ENCODE results near the gene NACC2. TPM values are rescaled to one million over a fixed set of nuclear protein-coding genes. Genes with fewer than 3 reads are reported as not detected.
A peak's percentile ranks its signal among the peaks of the same experiment; 100 is the strongest.

Gene NACC2
- polyA plus RNA-seq, 1 of the 3 experiments (the other 2 are of a cell fraction), result 22.1 TPM

DNA sequence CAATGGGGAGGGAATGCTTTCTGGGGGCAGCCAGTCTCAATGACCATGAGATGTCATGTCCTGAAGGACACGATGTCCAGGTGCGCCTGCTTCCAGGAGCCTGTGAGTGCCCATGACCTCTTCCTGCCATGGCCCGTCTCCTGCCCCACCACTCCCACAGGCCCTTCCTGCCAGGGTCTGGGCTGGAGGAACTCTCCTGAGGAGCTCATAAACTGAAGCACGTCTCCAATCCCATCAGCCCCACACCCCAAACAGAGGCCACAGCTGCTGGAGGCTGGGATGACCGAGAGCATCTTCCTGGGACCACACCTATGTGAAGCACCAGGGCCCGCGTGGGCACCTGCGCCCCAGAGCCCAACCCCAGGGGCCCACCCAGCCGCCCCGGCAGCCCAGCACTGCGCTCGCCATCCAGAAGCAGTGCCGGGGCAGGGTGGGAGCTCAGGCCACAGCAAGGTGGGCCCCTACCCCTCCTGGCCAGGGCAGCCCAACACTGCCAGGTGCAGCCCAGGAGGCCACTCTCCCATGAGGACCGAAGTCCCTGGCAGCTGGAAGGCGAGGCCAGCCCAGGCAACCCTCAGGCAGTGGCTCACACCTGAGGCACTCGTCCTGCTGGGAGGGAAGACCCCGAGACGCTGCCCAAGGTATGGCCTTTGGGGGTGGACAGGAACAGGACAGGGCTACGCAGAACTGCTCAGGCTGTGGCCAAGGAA is 80.0 kb downstream of the NACC2 start:
- Histone ChIP-seq H3K9ac (no peak overlapping the region), H3K79me2 (ENCODE audit: insufficient read depth) (peaks cover 49% of the 10 kb centered on the region), H3F3A (replicated peaks; ENCODE audit: insufficient read depth) (no peaks in the 10 kb centered on the region), H3K9me3 (no peaks in the 10 kb centered on the region), H3K27ac (ENCODE audit: low read depth in 2 of 2, low read length in 1 of 2) (no peak overlapping the region), H4K20me1 (ENCODE audit: insufficient read depth) (peaks cover 57% of the 10 kb centered on the region), H3K4me2 (no peak overlapping the region), H2AFZ (ENCODE audit: low read depth) (no peak overlapping the region), H3K9me2 (no peaks in the 10 kb centered on the region), H3K36me3 (replicated peaks in 1 of 2; ENCODE audit: control insufficient read depth in 1 of 2, insufficient read depth in 2 of 2, low read length in 1 of 2) (peaks cover 3 to 6% of the 10 kb centered on the region in 2 experiments), H3K27me3 (ENCODE audit: insufficient read depth) (no peaks in the 10 kb centered on the region), H3K4me3 (ENCODE audit: low read depth in 2 of 2, low read length in 1 of 2) (no peak overlapping the region), H3K4me1 (ENCODE audit: control insufficient read depth in 1 of 2, insufficient read depth in 2 of 2, low read depth in 1 of 2, low read length in 1 of 2) (peaks cover 0 to 16% of the 10 kb centered on the region in 2 experiments; a peak in 1 of 4 replicates)
- ChIA-PET CTCF (interaction anchor here (1.4 kb wide), 1 partner anchor 24 kb away, joined by 3 read pairs; no protein-coding TSS in a partner anchor), POLR2A (no interaction called here)
- TF ChIP-seq MEF2A (IDR thresholded peaks at IDR 0.05; ENCODE audit: borderline replicate concordance, low read depth) (no peak), RAD21 (IDR thresholded peaks at IDR 0.05; ENCODE audit: low read length) (no peak), SIN3A (IDR thresholded peaks at IDR 0.05; ENCODE audit: borderline replicate concordance, low read depth, low read length) (no peak), TAF1 (IDR thresholded peaks at IDR 0.05; ENCODE audit: borderline replicate concordance, low read depth, low read length) (no peak), JUND (IDR thresholded peaks at IDR 0.05) (no peak), CHD2 (IDR thresholded peaks at IDR 0.05; ENCODE audit: low read length, partially characterized antibody) (no peak), NFIC (IDR thresholded peaks at IDR 0.05; ENCODE audit: borderline replicate concordance) (no peak), TEAD4 (IDR thresholded peaks at IDR 0.05; ENCODE audit: borderline replicate concordance, insufficient read depth) (no peak)
- 82% methylated on average over 7 of the region's 19 CpGs for WGBS (ENCODE audit: low lambda C conversion rate)
- peak; percentile 18 for DNase-seq

DNA sequence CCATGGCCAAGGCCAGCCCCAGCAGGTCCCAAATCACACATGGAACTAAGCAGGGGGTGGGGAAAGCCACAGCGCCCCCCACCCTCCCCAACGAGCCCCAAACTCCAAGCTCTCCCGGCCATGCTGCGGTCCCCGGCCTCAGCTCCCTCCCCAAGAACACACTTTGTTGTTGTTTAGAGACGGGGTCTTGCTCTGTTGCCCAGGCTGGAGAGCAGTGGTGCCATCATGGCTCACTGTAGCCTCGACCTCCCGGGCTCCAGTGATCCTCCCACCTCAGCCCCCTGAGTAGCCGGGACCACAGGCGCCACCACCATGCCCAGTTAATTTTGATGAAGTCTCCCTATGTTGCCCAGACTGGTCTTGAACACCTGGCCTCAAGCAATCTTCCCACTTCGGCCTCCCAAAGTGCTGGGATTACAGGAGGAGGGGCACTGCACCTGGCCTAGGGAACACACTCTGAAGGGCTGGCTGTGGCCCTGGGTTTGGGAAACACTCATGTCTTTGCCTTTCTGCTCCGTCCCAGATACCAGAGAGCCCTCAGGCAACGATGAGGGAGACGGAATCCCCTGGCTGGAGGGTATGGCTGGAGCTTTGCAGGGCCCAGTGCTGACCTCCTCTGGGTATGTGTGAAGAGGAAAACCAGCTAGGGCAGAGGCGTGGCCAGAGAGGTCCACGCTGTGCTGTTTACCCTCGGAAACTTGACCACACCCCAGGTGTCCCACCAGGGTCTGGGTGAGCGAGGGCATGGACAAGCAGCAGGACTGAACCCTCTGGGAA is 80.8 kb downstream of the NACC2 start:
- CTCF ChIA-PET, result interaction anchor here (1.1 kb wide), 1 partner anchor 108 kb away, joined by 3 read pairs; no protein-coding TSS in a partner anchor
- H3K9ac ChIP-seq, result no peak overlapping the region
- peaks cover 50% of the 10 kb centered on the region for H4K20me1 ChIP-seq (ENCODE audit: insufficient read depth)
- H3F3A ChIP-seq (replicated peaks; ENCODE audit: insufficient read depth), result no peaks in the 10 kb centered on the region
- peaks cover 47% of the 10 kb centered on the region for H3K79me2 ChIP-seq (ENCODE audit: insufficient read depth)
- no peak overlapping the region for H3K4me3 ChIP-seq (ENCODE audit: low read depth in 2 of 2, low read length in 1 of 2)
- DNase-seq, result peak; percentile 29
- H3K9me2 ChIP-seq, result no peaks in the 10 kb centered on the region
- peaks cover 0 to 16% of the 10 kb centered on the region in 2 experiments; a peak in 1 of 4 replicates for H3K4me1 ChIP-seq (ENCODE audit: control insufficient read depth in 1 of 2, insufficient read depth in 2 of 2, low read depth in 1 of 2, low read length in 1 of 2)
- no peak overlapping the region for H3K4me2 ChIP-seq
- H3K27ac ChIP-seq (ENCODE audit: low read depth in 2 of 2, low read length in 1 of 2), result no peak overlapping the region
- 97% methylated on average over 13 of the region's 18 CpGs for WGBS (ENCODE audit: low lambda C conversion rate)
- no peak overlapping the region for H2AFZ ChIP-seq (ENCODE audit: low read depth)
- no peaks in the 10 kb centered on the region for H3K9me3 ChIP-seq
- peaks cover 3 to 6% of the 10 kb centered on the region in 2 experiments for H3K36me3 ChIP-seq (replicated peaks in 1 of 2; ENCODE audit: control insufficient read depth in 1 of 2, insufficient read depth in 2 of 2, low read length in 1 of 2)
- no peaks in the 10 kb centered on the region for H3K27me3 ChIP-seq (ENCODE audit: insufficient read depth)
- POLR2A ChIA-PET, result no interaction called here
- TF ChIP-seq PBX3 (IDR thresholded peaks at IDR 0.05) (no peak), RAD21 (IDR thresholded peaks at IDR 0.05; ENCODE audit: low read length) (no peak), POLR2AphosphoS5 (IDR thresholded peaks at IDR 0.05; ENCODE audit: low read depth, low read length) (no peak), CHD2 (IDR thresholded peaks at IDR 0.05; ENCODE audit: low read length, partially characterized antibody) (no peak), FOXJ3 (CRISPR knock-in tag; IDR thresholded peaks at IDR 0.05) (no peak), REST (IDR thresholded peaks at IDR 0.05; ENCODE audit: low read depth, low read length) (no peak), IRF3 (IDR thresholded peaks at IDR 0.05; ENCODE audit: low read depth, low read length) (no peak), EP300 (IDR thresholded peaks at IDR 0.05; ENCODE audit: borderline replicate concordance in 1 of 2, low read depth in 1 of 2, low read length in 1 of 2) (no peak), RXRA (IDR thresholded peaks at IDR 0.05; ENCODE audit: borderline replicate concordance, low read depth) (no peak), GABPA (IDR thresholded peaks at IDR 0.05; ENCODE audit: low read depth) (no peak), JUND (IDR thresholded peaks at IDR 0.05) (no peak), ELF1 (IDR thresholded peaks at IDR 0.05) (no peak), MXI1 (IDR thresholded peaks at IDR 0.05; ENCODE audit: low read depth, low read length) (no peak)
- TF ChIP-seq, protein P1, sequence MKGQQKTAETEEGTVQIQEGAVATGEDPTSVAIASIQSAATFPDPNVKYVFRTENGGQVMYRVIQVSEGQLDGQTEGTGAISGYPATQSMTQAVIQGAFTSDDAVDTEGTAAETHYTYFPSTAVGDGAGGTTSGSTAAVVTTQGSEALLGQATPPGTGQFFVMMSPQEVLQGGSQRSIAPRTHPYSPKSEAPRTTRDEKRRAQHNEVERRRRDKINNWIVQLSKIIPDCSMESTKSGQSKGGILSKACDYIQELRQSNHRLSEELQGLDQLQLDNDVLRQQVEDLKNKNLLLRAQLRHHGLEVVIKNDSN (IDR thresholded peaks at IDR 0.05; ENCODE audit: borderline replicate concordance, low read depth), result no peak
